GM21390 (cell line): ENCODE measurements around the gene CCDC40.

ENCODE experiments used
- ATAC-seq: cut with Tn5 transposase; IDR thresholded peaks from one replicate; pipeline ENCODE4 v1.9.1; 2021; ENCODE audit not compliant: unreplicated experiment

The CCDC40 gene

DNA sequence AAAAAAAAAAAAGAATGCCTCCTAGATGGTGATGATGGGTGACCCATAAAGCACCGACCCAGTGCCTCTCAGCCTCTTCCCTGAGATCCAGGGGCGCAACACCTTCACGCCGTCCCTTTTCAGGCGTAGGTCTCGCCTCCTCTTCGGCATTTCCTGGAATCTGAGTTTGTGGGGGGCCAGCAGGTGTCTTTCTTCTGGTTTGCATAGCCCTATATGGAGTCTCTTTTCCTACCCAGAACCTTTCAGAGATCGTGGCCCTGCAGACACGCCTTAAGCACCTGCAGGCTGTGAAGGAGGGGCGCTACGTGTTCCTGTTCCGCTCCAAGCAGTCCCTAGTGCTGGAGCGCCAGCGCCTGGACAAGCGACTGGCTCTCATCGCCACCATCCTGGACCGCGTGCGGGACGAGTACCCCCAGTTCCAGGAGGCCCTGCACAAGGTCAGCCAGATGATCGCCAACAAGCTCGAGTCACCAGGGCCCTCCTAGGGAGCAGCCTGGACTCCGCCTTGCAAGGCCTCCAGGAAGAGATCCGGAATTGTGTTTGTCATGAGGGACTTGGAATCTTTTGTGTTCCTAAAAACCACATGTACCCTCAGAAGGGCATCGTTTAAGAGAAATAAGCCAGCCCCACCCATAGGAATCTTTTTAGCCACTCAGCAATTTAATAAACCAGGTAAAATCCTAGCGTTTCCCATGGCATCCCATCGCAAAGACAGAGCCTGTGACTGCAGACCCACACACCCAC, 63.0 kb downstream of the CCDC40 start:
- ATAC-seq: no peak

DNA sequence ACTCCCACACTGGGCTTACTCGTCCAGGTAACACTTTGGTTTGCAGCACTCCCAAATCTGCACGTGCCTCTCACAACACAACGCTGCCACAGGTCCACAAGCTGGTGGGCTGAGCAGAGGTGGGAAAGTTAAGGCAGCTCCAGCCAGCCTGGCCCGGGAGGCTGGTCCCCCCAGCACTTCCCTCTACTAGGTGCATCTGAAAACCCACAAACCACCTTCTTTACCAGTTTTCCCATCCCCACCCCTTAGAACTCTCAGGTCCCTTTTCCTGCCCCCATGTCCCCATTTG, 63.5 kb downstream of the CCDC40 start:
- ATAC-seq: no peak

- peak; percentile 68 for ATAC-seq
These were observed 64.8 kb downstream of the CCDC40 start, which contains the start of gene GAA for GRCh38 chr17:80101011-80101945. TSS of gene GAA (plus strand) at chr17:80101581. CDS start at chr17:80104587, 3,006 bp downstream.

- no peak for ATAC-seq
These were observed 65.7 kb downstream of the CCDC40 start for GRCh38 chr17:80101946-80102663.

- ATAC-seq: no peak
These were observed 66.4 kb downstream of the CCDC40 start for GRCh38 chr17:80102664-80103448.

DNA sequence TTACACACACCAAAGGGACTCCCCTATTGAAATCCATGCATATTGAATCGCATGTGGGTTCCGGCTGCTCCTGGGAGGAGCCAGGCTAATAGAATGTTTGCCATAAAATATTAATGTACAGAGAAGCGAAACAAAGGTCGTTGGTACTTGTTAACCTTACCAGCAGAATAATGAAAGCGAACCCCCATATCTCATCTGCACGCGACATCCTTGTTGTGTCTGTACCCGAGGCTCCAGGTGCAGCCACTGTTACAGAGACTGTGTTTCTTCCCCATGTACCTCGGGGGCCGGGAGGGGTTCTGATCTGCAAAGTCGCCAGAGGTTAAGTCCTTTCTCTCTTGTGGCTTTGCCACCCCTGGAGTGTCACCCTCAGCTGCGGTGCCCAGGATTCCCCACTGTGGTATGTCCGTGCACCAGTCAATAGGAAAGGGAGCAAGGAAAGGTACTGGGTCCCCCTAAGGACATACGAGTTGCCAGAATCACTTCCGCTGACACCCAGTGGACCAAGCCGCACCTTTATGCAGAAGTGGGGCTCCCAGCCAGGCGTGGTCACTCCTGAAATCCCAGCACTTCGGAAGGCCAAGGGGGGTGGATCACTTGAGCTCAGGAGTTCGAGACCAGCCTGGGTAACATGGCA, 67.1 kb downstream of the CCDC40 start:
- ATAC-seq: no peak

DNA sequence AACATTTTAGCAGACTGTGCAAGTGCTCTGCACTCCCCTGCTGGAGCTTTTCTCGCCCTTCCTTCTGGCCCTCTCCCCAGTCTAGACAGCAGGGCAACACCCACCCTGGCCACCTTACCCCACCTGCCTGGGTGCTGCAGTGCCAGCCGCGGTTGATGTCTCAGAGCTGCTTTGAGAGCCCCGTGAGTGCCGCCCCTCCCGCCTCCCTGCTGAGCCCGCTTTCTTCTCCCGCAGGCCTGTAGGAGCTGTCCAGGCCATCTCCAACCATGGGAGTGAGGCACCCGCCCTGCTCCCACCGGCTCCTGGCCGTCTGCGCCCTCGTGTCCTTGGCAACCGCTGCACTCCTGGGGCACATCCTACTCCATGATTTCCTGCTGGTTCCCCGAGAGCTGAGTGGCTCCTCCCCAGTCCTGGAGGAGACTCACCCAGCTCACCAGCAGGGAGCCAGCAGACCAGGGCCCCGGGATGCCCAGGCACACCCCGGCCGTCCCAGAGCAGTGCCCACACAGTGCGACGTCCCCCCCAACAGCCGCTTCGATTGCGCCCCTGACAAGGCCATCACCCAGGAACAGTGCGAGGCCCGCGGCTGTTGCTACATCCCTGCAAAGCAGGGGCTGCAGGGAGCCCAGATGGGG, 68.0 kb downstream of the CCDC40 start:
- no peak for ATAC-seq

DNA sequence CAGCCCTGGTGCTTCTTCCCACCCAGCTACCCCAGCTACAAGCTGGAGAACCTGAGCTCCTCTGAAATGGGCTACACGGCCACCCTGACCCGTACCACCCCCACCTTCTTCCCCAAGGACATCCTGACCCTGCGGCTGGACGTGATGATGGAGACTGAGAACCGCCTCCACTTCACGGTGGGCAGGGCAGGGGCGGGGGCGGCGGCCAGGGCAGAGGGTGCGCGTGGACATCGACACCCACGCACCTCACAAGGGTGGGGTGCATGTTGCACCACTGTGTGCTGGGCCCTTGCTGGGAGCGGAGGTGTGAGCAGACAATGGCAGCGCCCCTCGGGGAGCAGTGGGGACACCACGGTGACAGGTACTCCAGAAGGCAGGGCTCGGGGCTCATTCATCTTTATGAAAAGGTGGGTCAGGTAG, 68.5 kb downstream of the CCDC40 start:
- no peak for ATAC-seq

DNA sequence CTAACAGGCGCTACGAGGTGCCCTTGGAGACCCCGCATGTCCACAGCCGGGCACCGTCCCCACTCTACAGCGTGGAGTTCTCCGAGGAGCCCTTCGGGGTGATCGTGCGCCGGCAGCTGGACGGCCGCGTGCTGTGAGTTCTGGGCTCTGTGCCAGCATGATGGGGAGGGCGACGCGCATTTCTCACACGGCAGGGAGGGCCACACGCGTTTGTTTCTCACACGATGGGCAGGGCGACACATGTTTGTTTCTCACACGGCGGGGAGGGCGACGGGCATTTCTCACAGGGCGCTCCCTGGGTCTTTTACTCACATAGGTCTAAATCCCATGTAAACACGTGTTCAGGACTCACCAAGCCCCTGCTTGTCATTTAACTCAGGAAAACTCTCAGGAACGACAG, 69.3 kb downstream of the CCDC40 start:
- no peak for ATAC-seq

DNA sequence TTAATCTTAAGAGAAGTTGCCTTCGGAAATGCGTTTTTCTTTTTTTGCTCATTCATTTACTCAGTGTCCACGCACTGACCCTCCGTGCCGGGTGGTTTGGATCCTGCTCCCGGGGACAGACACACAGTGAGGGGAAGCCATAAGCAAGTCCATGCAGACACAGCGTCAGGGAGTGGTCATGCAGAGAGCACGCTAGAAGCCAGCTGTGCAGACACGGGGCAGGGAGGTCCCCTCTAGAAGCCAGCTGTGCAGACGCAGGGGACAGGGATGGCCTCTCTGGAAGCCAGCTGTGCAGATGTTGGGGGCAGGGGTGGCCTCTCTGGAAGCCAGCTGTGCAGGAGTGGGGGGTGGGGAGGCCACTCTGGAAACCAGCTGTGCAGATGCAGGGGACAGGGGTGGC, 69.7 kb downstream of the CCDC40 start:
- ATAC-seq: no peak

GRCh38 chr17:80106751-80107150, 70.3 kb downstream of the CCDC40 start:
- no peak for ATAC-seq

GRCh38 chr17:80107231-80108021, 71.0 kb downstream of the CCDC40 start:
- no peak for ATAC-seq

DNA sequence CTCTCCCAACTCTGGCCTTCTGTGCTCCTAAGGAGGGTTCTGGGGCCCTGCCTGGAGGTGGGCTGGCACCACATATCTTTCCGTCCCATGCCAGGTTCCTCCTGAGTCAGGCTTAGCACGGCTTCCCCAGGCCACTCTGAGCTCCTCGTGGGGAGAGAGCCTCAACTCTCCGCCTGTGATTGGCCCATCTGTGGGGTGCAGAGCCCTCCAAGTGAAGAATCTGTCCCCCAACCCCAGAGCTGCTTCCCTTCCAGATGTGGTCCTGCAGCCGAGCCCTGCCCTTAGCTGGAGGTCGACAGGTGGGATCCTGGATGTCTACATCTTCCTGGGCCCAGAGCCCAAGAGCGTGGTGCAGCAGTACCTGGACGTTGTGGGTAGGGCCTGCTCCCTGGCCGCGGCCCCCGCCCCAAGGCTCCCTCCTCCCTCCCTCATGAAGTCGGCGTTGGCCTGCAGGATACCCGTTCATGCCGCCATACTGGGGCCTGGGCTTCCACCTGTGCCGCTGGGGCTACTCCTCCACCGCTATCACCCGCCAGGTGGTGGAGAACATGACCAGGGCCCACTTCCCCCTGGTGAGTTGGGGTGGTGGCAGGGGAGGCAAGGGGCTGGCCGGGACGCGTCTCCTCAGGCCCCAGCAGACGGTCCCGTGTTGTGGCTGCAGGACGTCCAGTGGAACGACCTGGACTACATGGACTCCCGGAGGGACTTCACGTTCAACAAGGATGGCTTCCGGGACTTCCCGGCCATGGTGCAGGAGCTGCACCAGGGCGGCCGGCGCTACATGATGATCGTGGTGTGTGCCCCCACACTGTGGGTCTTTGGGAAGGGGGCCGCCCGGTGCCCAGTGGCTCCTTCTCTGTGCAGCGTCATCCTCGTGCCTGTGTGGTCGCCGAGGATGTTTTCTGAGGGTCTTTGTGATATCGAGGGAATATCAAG, 71.9 kb downstream of the CCDC40 start:
- no peak for ATAC-seq

- no peak for ATAC-seq
These were observed 72.7 kb downstream of the CCDC40 start for GRCh38 chr17:80109066-80109660.

GRCh38 chr17:80109713-80110446, 73.4 kb downstream of the CCDC40 start:
- no peak for ATAC-seq

DNA sequence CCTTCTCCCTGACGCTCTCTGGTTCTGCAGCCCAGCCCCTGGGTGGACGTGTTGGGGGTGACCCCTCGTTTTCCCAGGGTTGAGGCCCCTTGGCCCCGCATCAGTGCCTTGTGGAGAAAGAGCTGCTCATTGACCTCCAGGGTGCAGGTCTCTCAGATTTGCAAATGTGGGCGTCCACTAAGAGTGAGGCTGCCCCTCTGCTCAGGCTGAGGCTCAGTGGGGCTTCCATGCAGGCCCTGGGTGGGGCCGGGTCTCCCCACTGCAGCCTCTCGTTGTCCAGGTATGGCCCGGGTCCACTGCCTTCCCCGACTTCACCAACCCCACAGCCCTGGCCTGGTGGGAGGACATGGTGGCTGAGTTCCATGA, 74.0 kb downstream of the CCDC40 start:
- ATAC-seq: no peak
